Keratinocyte (primary cell): ENCODE results near the gene ARID3C. TPM values are rescaled to one million over a fixed set of nuclear protein-coding genes. Genes with fewer than 3 reads are reported as not detected.

Experiments used
- DNase-seq: peaks from one replicate; pipeline ENCODE4 v3.0.0-alpha.2; 2011; ENCODE audit warnings: low read depth, missing footprints, low spot score
- FAIRE-seq: peaks from 2 replicates; lab custom pipeline; 2011; peaks lifted over from hg19 to GRCh38; lab: Jason Lieb, UNC
- H2AFZ ChIP-seq: 2 replicates; pipeline ENCODE4 v1.6.0; 2012; ENCODE audit warnings: low read length, control low read depth, inconsistent platforms; ENCODE audit not compliant: control insufficient read depth
- H3K27ac ChIP-seq: 2 replicates; pipeline ENCODE4 v1.5.1; 2011; ENCODE audit warnings: low read length; ENCODE audit not compliant: control insufficient read depth, insufficient read depth
- H3K27me3 ChIP-seq: 3 replicates; pipeline ENCODE4 v1.6.0; 2011; ENCODE audit warnings: low read length; ENCODE audit not compliant: control insufficient read depth, insufficient read depth; ENCODE audit errors: extremely low read depth
- H3K36me3 ChIP-seq, 2 experiments: 2 replicates in 1 of 2; 3 replicates in 1 of 2; pipeline ENCODE4 v1.5.1; 2011; ENCODE audit warnings: low read length in 2 of 2, mild to moderate bottlenecking in 1 of 2; ENCODE audit not compliant: control insufficient read depth in 2 of 2, insufficient read depth in 2 of 2; ENCODE audit errors: extremely low read depth in 1 of 2
- H3K4me1 ChIP-seq: 3 replicates; pipeline ENCODE4 v1.5.1; 2011; ENCODE audit warnings: low read length; ENCODE audit not compliant: control insufficient read depth, insufficient read depth; ENCODE audit errors: extremely low read depth
- H3K4me2 ChIP-seq: 3 replicates; pipeline ENCODE4 v1.6.0; 2011; ENCODE audit warnings: low read depth, low read length; ENCODE audit not compliant: control insufficient read depth, insufficient read depth; ENCODE audit errors: extremely low read depth
- H3K4me3 ChIP-seq, 3 experiments: fragments of 200-600 bp in 1 of 3; sonication (generic) in 1 of 3; 2 replicates in 2 of 3; 3 replicates in 1 of 3; pipeline ENCODE4 v1.5.1; 2011 to 2016; ENCODE audit warnings: low read length in 3 of 3, mild to moderate bottlenecking in 3 of 3, control low read depth in 2 of 3, inconsistent platforms in 1 of 3, low read depth in 1 of 3, mixed read lengths in 1 of 3, mixed run types in 1 of 3, moderate library complexity in 1 of 3; ENCODE audit not compliant: control insufficient read depth in 2 of 3, insufficient read depth in 2 of 3; ENCODE audit errors: extremely low read depth in 1 of 3
- H3K79me2 ChIP-seq: 2 replicates; pipeline ENCODE4 v1.6.0; 2012; ENCODE audit warnings: low read length; ENCODE audit not compliant: control insufficient read depth, insufficient read depth
- H3K9ac ChIP-seq: 3 replicates; pipeline ENCODE4 v1.6.0; 2011; ENCODE audit warnings: low read length; ENCODE audit not compliant: control insufficient read depth, insufficient read depth; ENCODE audit errors: extremely low read depth
- H3K9me1 ChIP-seq: 3 replicates; pipeline ENCODE4 v1.6.0; 2011; ENCODE audit warnings: low read length; ENCODE audit not compliant: control insufficient read depth, insufficient read depth; ENCODE audit errors: extremely low read depth
- H3K9me3 ChIP-seq: 2 replicates; pipeline ENCODE4 v1.5.1; 2012; ENCODE audit warnings: low read depth, low read length; ENCODE audit not compliant: control insufficient read depth
- H4K20me1 ChIP-seq: 3 replicates; pipeline ENCODE4 v1.6.0; 2011; ENCODE audit warnings: low read length; ENCODE audit not compliant: control insufficient read depth, insufficient read depth; ENCODE audit errors: extremely low read depth
- EZH2 ChIP-seq: IDR thresholded peaks from one replicate; pipeline ENCODE4 v1.6.1; 2012; ENCODE audit warnings: inconsistent platforms, mild to moderate bottlenecking, low read length, moderate library complexity
- dilution Hi-C: fragments of 300-500 bp; cut with MboI; formaldehyde crosslinking; loops from one replicate; pipeline ENCODE4 v1.7.0; 2020; ENCODE audit warnings: low sequenced_read_pairs; ENCODE audit not compliant: extremely low pct_ligation_motif_present
- polyA plus RNA-seq, 5 experiments: library from polyadenylated mRNA; depleted of rRNA in 3 of 5; stranded (reverse) in 3 of 5; stranded (forward) in 1 of 5; unstranded in 1 of 5; fragments of >200 nt; gene quantifications; 1 replicate in 1 of 5; 2 replicates in 3 of 5; 3 replicates in 1 of 5; pipeline versions ENCODE4 v1.2.1 to v1.2.3, GENCODE V29; 2011 to 2012; ENCODE audit warnings: missing spikeins in 2 of 5, low read depth in 1 of 5, low replicate concordance in 1 of 5
- TF ChIP-seq, protein P1 (sequence below), 3 experiments: IDR thresholded peaks in 1 of 3; conservative IDR thresholded peaks in 1 of 3; optimal IDR thresholded peaks in 1 of 3; 2 replicates in 2 of 3; 3 replicates in 1 of 3; pipeline versions ENCODE3 to v1.5.1; 2011; ENCODE audit warnings: low read length in 3 of 3, mild to moderate bottlenecking in 3 of 3, moderate library complexity in 2 of 3, control low read depth in 1 of 3, inconsistent platforms in 1 of 3; ENCODE audit not compliant: insufficient read depth in 2 of 3; ENCODE audit errors: extremely low read depth in 1 of 3

Gene ARID3C
- polyA plus RNA-seq, 1 donor (not counting 4 experiments of a cell fraction or from before 2014, with no cell fraction given): not detected

DNA sequence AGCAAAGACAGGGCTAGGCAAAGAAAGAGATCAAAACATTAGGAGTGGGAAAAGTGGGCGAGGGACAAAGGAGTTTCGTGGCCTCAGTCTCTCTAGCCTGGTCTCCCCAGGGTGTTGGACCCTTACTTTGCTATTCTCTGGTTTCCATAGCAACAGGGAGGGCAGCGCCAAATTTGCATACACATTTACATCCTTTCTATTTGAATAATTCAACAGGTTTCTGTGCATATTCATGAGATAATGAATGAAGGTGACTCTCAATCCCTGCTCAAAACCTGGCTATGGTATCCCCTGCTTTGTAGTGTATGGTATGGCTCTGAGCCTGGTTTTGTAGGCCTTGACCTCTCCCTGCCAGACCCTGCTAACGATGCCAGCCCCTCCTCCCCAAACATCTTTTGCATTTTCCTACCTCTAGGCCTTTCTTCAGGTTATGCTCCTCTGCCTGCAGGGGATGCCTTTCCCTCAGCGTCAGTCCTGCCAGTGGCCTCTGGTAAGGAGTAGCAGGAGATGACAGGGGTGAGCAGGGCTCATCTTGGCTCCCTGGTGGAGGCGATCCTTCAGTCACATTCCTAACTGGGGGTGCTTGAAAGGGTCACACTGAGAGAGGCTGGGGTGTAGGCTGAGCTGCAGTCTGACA, 26.8 kb downstream of the ARID3C start:
- H4K20me1 ChIP-seq: no peaks in the 10 kb centered on the region
- no peak overlapping the region for H3K27ac ChIP-seq
- TF ChIP-seq, protein P1, sequence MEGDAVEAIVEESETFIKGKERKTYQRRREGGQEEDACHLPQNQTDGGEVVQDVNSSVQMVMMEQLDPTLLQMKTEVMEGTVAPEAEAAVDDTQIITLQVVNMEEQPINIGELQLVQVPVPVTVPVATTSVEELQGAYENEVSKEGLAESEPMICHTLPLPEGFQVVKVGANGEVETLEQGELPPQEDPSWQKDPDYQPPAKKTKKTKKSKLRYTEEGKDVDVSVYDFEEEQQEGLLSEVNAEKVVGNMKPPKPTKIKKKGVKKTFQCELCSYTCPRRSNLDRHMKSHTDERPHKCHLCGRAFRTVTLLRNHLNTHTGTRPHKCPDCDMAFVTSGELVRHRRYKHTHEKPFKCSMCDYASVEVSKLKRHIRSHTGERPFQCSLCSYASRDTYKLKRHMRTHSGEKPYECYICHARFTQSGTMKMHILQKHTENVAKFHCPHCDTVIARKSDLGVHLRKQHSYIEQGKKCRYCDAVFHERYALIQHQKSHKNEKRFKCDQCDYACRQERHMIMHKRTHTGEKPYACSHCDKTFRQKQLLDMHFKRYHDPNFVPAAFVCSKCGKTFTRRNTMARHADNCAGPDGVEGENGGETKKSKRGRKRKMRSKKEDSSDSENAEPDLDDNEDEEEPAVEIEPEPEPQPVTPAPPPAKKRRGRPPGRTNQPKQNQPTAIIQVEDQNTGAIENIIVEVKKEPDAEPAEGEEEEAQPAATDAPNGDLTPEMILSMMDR (optimal IDR thresholded peaks at IDR 0.05 in 1 of 3, IDR thresholded peaks at IDR 0.05 in 1 of 3, conservative IDR thresholded peaks at IDR 0.05 in 1 of 3; ENCODE audit: extremely low read depth in 1 of 3, insufficient read depth in 2 of 3, low read length in 3 of 3): no peak
- TF ChIP-seq EZH2: no peak
- no peak overlapping the region for H3K9ac ChIP-seq
- no peaks in the 10 kb centered on the region for H3K9me1 ChIP-seq
- H3K36me3 ChIP-seq: no peaks in the 10 kb centered on the region
- no peak overlapping the region for H3K4me2 ChIP-seq
- H3K27me3 ChIP-seq: no peaks in the 10 kb centered on the region
- dilution Hi-C loops: no loop called here
- FAIRE-seq (peak; percentile 39), DNase-seq (no peak)
- no peaks in the 10 kb centered on the region for H3K9me3 ChIP-seq
- no peak overlapping the region for H3K4me3 ChIP-seq
- H3K4me1 ChIP-seq: peaks cover 18% of the 10 kb centered on the region
- no peaks in the 10 kb centered on the region for H3K79me2 ChIP-seq
- H2AFZ ChIP-seq: no peak overlapping the region

DNA sequence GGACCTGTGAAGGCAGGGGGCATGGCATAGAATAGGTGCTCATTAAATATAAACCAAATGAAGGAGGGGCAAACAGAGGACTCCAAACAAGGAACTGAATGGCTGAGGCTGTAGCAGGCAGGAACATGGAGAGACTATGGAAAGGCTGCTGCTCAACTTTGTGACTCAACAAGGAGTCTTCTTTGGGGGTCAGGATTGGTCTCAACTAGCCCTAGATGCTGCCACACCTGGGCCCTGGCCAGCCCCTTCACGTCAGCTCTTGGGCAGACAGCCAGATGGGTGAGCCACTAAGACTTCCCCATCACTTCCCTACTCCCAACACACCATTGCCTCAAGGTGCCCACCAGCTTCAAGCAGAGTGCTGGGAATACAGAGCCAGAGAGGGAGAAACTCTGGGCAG, 28.0 kb downstream of the ARID3C start:
- no peaks in the 10 kb centered on the region for H4K20me1 ChIP-seq
- FAIRE-seq: peak; percentile 91
- H3K36me3 ChIP-seq: no peaks in the 10 kb centered on the region
- H3K4me1 ChIP-seq: peaks cover 18% of the 10 kb centered on the region
- H3K4me3 ChIP-seq: peak overlapping the region in 1 of 3 experiments; percentile 13
- peak overlapping the region; percentile 58 for H2AFZ ChIP-seq
- H3K4me2 ChIP-seq: peak overlapping the region; percentile 45
- TF ChIP-seq EZH2: no peak
- TF ChIP-seq, protein P1 (optimal IDR thresholded peaks at IDR 0.05 in 1 of 3, IDR thresholded peaks at IDR 0.05 in 1 of 3, conservative IDR thresholded peaks at IDR 0.05 in 1 of 3; ENCODE audit: extremely low read depth in 1 of 3, insufficient read depth in 2 of 3, low read length in 3 of 3): no peak
- no peaks in the 10 kb centered on the region for H3K9me1 ChIP-seq
- peak overlapping the region; percentile 29 for H3K27ac ChIP-seq
- DNase-seq: peak; percentile 84
- peak overlapping the region; percentile 23 for H3K9ac ChIP-seq
- dilution Hi-C loops: no loop called here
- no peaks in the 10 kb centered on the region for H3K9me3 ChIP-seq
- H3K79me2 ChIP-seq: no peaks in the 10 kb centered on the region
- no peaks in the 10 kb centered on the region for H3K27me3 ChIP-seq
